NCI-H1105 (cell line): ENCODE data around the gene C1orf141.
A peak's percentile ranks its signal among the peaks of the same experiment; 100 is the strongest.
"Not testable (repeated sequence)": the region's sequence is repeated elsewhere in the genome, so short reads cannot be mapped to it uniquely, and the experiment has no call there.

Source experiments
- DNase-seq: peaks from one replicate; lab custom pipeline; 2025; lab: John Stamatoyannopoulos, UW

C1orf141 gene

GRCh38 chr1:67085326-67085725 is 49.4 kb downstream of the C1orf141 start:
- no peak for DNase-seq

GRCh38 chr1:67084765-67085318 is 49.9 kb downstream of the C1orf141 start:
- DNase-seq = no peak

- DNase-seq = no peak
Measured at GRCh38 chr1:67078291-67078690, 56.5 kb downstream of the C1orf141 start.

- no peak for DNase-seq
Measured at GRCh38 chr1:67077593-67077992, 57.2 kb downstream of the C1orf141 start.

- DNase-seq = no peak
Measured at GRCh38 chr1:67072749-67073148, 62.0 kb downstream of the C1orf141 start.

GRCh38 chr1:67067655-67068054 is 67.1 kb downstream of the C1orf141 start:
- DNase-seq = not testable (repeated sequence)

- DNase-seq = no peak
Measured at GRCh38 chr1:67062412-67062811, 72.4 kb downstream of the C1orf141 start.

- no peak for DNase-seq
Measured at GRCh38 chr1:67061266-67061665, 73.5 kb downstream of the C1orf141 start.

GRCh38 chr1:67060811-67061218 is 74.0 kb downstream of the C1orf141 start:
- no peak for DNase-seq

- no peak for DNase-seq
Measured at GRCh38 chr1:67059346-67059745, 75.4 kb downstream of the C1orf141 start.

- DNase-seq = no peak
Measured at GRCh38 chr1:67058761-67059160, 76.0 kb downstream of the C1orf141 start.

- no peak for DNase-seq
Measured at GRCh38 chr1:67058242-67058641, 76.5 kb downstream of the C1orf141 start.

GRCh38 chr1:67053785-67054772 is 80.7 kb downstream of the C1orf141 start, which contains the start of gene SLC35D1:
Gene SLC35D1 (minus strand): TSS chr1:67054148. CDS start chr1:67054013, 135 bp downstream.
- peak; percentile 91 for DNase-seq

- DNase-seq = no peak
Measured at GRCh38 chr1:67053535-67053784, 81.3 kb downstream of the C1orf141 start.

- DNase-seq = no peak
Measured at GRCh38 chr1:67052741-67053534, 81.8 kb downstream of the C1orf141 start.

- no peak for DNase-seq
Measured at GRCh38 chr1:67051196-67051595, 83.6 kb downstream of the C1orf141 start.

GRCh38 chr1:67044631-67045270 is 90.0 kb downstream of the C1orf141 start:
- DNase-seq = no peak

GRCh38 chr1:67043366-67043765 is 91.4 kb downstream of the C1orf141 start:
- no peak for DNase-seq
